ENCODE measurements around the gene CFAP20.

GRCh38 chr16:58123896-58124600 lies 5.1 kb downstream of the CFAP20 start:
- TF ChIP-seq CTCF (IDR thresholded peaks at IDR 0.05) (no peak), POLR2A (IDR thresholded peaks at IDR 0.05) (no peak)
